OCI-LY3 (cell line): ENCODE results near the gene FGF4.

Experiments
- H2AFZ ChIP-seq: fragments of 200-600, 300-600 bp; shearing (Covaris generic); 2 replicates; pipeline ENCODE4 v1.6.0; 2014; ENCODE audit warnings: antibody characterized with exemption, low read depth, low read length
- H3K27ac ChIP-seq: fragments of 200-600, 300-600 bp; sonication (generic); 2 replicates; pipeline ENCODE4 v1.5.1; 2014; ENCODE audit warnings: mild to moderate bottlenecking, low read length, moderate library complexity, mixed read lengths
- H3K27me3 ChIP-seq: fragments of 200-600, 300-600 bp; sonication (generic); 2 replicates; pipeline ENCODE4 v1.6.1; 2014; ENCODE audit warnings: low read depth, low read length, mixed read lengths
- H3K36me3 ChIP-seq: fragments of 200-600, 300-600 bp; sonication (generic); replicated peaks from 2 replicates; pipeline ENCODE3; 2014; ENCODE audit warnings: low read depth, low read length, mixed read lengths
- H3K4me1 ChIP-seq: fragments of 300-600, 200-600 bp; sonication (generic); 2 replicates; pipeline ENCODE4 v1.6.1; 2014; ENCODE audit warnings: low read length, mixed read lengths
- H3K4me2 ChIP-seq: fragments of 200-600, 300-600 bp; sonication (generic); 2 replicates; pipeline ENCODE4 v1.6.1; 2014; ENCODE audit warnings: low read length, mixed read lengths
- H3K4me3 ChIP-seq: fragments of 300-600, 200-600 bp; sonication (generic); 2 replicates; pipeline ENCODE4 v1.5.1; 2014; ENCODE audit warnings: antibody characterized with exemption, mild to moderate bottlenecking, low read length, moderate library complexity
- H3K79me2 ChIP-seq: fragments of 300-600, 200-600 bp; shearing (Covaris generic); 2 replicates; pipeline ENCODE4 v1.6.1; 2014; ENCODE audit warnings: mild to moderate bottlenecking, low read length, mixed read lengths
- H3K9ac ChIP-seq: fragments of 300-600, 200-600 bp; shearing (Covaris generic); 2 replicates; pipeline ENCODE4 v1.6.0; 2014; ENCODE audit warnings: mild to moderate bottlenecking, low read length, moderate library complexity
- H3K9me3 ChIP-seq: fragments of 200-600, 300-600 bp; shearing (Covaris generic); 2 replicates; pipeline ENCODE4 v1.6.1; 2014; ENCODE audit warnings: low read length, mixed read lengths; ENCODE audit not compliant: insufficient read depth
- H4K20me1 ChIP-seq: fragments of 200-600, 300-600 bp; sonication (generic); 2 replicates; pipeline ENCODE4 v1.6.1; 2016; ENCODE audit warnings: low read length, mixed read lengths; ENCODE audit not compliant: insufficient read depth
- CTCF ChIP-seq: fragments of 200-600, 300-600 bp; sonication (generic); IDR thresholded peaks from 2 replicates; pipeline ENCODE4 v1.5.1; 2014; ENCODE audit warnings: antibody characterized with exemption, low read length, low read depth
- EZH2phosphoT487 ChIP-seq: fragments of 200-600 bp; shearing (Covaris generic); IDR thresholded peaks from 2 replicates; pipeline ENCODE4 v1.6.1; 2018; ENCODE audit warnings: antibody characterized with exemption, mixed run types, low read depth

Gene FGF4, protein sequence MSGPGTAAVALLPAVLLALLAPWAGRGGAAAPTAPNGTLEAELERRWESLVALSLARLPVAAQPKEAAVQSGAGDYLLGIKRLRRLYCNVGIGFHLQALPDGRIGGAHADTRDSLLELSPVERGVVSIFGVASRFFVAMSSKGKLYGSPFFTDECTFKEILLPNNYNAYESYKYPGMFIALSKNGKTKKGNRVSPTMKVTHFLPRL

GRCh38 chr11:69775163-69775755, at the start of gene FGF4:
Gene FGF4 (minus strand): TSS chr11:69775341. CDS start chr11:69775084, 257 bp downstream.
- peaks cover 4% of the 10 kb centered on the region; the same call in 1 of the 2 replicates for H3K27me3 ChIP-seq
- H3K4me3 ChIP-seq = no peak within 1 kb of the TSS
- H3K9ac ChIP-seq = no peak within 1 kb of the TSS

GRCh38 chr11:69823641-69824265, 48.6 kb upstream of the FGF4 start:
- TF ChIP-seq EZH2phosphoT487 (no peak), CTCF (no peak)
- H3K9ac ChIP-seq = no peak overlapping the region
- no peaks in the 10 kb centered on the region for H4K20me1 ChIP-seq
- H3K36me3 ChIP-seq = no peaks in the 10 kb centered on the region
- no peak overlapping the region for H3K4me2 ChIP-seq
- peaks cover 10% of the 10 kb centered on the region for H3K27me3 ChIP-seq
- H3K4me1 ChIP-seq = no peaks in the 10 kb centered on the region
- H3K4me3 ChIP-seq = no peak overlapping the region
- H3K27ac ChIP-seq = no peak overlapping the region
- no peak overlapping the region for H2AFZ ChIP-seq
- no peaks in the 10 kb centered on the region for H3K9me3 ChIP-seq
- no peaks in the 10 kb centered on the region for H3K79me2 ChIP-seq

More at GRCh38 chr11:69775163-69775755, at the start of gene FGF4:
- Histone ChIP-seq H3K79me2 (no peaks in the 10 kb centered on the region), H3K4me1 (no peaks in the 10 kb centered on the region), H3K9me3 (no peaks in the 10 kb centered on the region), H3K4me2 (no peak within 1 kb of the TSS), H3K27ac (no peak within 1 kb of the TSS), H4K20me1 (no peaks in the 10 kb centered on the region), H2AFZ (no peak within 1 kb of the TSS), H3K36me3 (no peaks in the 10 kb centered on the region)
- TF ChIP-seq EZH2phosphoT487 (no peak), CTCF (no peak)

DNA sequence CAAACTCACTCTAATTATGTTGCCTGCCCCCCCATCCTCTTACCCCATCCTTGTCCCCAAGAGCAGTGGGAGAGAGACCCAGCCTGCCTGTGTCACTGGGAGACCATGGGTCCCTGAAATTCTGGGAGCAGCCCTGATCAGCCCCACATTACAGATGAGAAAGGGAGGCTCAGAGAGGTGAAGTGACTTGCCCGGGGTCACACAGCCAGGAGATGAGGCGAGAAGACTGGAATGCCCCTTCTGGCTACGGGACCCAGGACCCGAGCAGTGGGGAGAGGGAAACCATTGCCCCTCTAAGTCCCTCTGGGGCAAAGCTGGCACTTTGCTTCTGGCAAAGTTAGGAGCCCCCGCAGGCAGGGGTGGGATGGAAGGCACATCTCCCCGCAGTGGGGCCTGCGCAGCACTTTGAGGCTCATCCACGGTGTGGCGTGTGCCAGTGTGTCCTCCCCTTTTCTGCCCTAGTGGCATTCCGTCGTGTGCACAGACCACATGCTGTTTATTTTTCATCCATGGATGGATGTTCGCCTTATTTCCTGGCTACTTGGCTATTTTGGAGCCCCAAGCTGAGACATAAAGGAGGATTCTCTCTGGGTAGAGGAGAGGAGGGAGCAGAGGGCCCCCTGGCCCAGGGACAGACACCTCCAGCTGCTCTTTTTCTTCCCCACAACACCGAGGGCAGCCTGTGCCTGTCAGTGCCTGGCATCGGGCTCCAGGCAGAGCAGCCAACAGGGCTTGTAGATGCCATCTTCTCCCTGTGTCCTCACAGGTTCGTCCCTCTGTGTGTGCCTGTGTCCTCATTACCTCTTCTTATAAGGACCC, 47.7 kb upstream of the FGF4 start:
- H3K27ac ChIP-seq = no peak overlapping the region
- no peak overlapping the region for H3K4me2 ChIP-seq
- no peak for TF ChIP-seq CTCF
- TF ChIP-seq EZH2phosphoT487 = no peak
- peaks cover 10% of the 10 kb centered on the region for H3K27me3 ChIP-seq
- H4K20me1 ChIP-seq = no peaks in the 10 kb centered on the region
- H3K9ac ChIP-seq = no peak overlapping the region
- H3K36me3 ChIP-seq = no peaks in the 10 kb centered on the region
- no peaks in the 10 kb centered on the region for H3K79me2 ChIP-seq
- H2AFZ ChIP-seq = no peak overlapping the region
- no peaks in the 10 kb centered on the region for H3K4me1 ChIP-seq
- no peak overlapping the region for H3K4me3 ChIP-seq
- H3K9me3 ChIP-seq = no peaks in the 10 kb centered on the region

- TF ChIP-seq EZH2phosphoT487 (no peak), CTCF (no peak)
- Histone ChIP-seq H3K4me2 (no peak overlapping the region), H3K27me3 (peaks cover 10% of the 10 kb centered on the region)
Measured at GRCh38 chr11:69821511-69822040, 46.4 kb upstream of the FGF4 start.

More at GRCh38 chr11:69821511-69822040, 46.4 kb upstream of the FGF4 start:
- Histone ChIP-seq H3K4me1 (no peaks in the 10 kb centered on the region), H3K27ac (no peak overlapping the region), H3K9ac (no peak overlapping the region), H3K4me3 (no peak overlapping the region), H3K79me2 (no peaks in the 10 kb centered on the region), H4K20me1 (no peaks in the 10 kb centered on the region), H2AFZ (no peak overlapping the region), H3K9me3 (no peaks in the 10 kb centered on the region), H3K36me3 (no peaks in the 10 kb centered on the region)
